Glutamatergic neuron (in vitro differentiated cells): ENCODE results near the gene MAN2B2. TPM values are rescaled to one million over a fixed set of nuclear protein-coding genes. Genes with fewer than 3 reads are reported as not detected.

Experiments used
- DNase-seq: peaks from one replicate; pipeline ENCODE4 v3.0.0; 2022
- H3K27ac Mint-ChIP-seq: one replicate; pipeline ENCODE4 v1.8.0; 2020; ENCODE audit warnings: mild to moderate bottlenecking, mixed read lengths, inconsistent platforms; ENCODE audit not compliant: unreplicated experiment
- H3K27me3 Mint-ChIP-seq: one replicate; pipeline ENCODE4 v1.8.0; 2020; ENCODE audit warnings: mild to moderate bottlenecking, moderate library complexity, mixed read lengths, inconsistent platforms; ENCODE audit not compliant: unreplicated experiment
- H3K36me3 Mint-ChIP-seq: one replicate; pipeline ENCODE4 v1.8.0; 2020; ENCODE audit warnings: mild to moderate bottlenecking, mixed read lengths, inconsistent platforms; ENCODE audit not compliant: unreplicated experiment
- H3K4me1 Mint-ChIP-seq: one replicate; pipeline ENCODE4 v1.8.0; 2020; ENCODE audit warnings: mild to moderate bottlenecking, low read depth, mixed read lengths, inconsistent platforms; ENCODE audit not compliant: unreplicated experiment
- H3K4me3 Mint-ChIP-seq: one replicate; pipeline ENCODE4 v1.8.0; 2020; ENCODE audit warnings: mild to moderate bottlenecking, mixed read lengths, inconsistent platforms; ENCODE audit not compliant: unreplicated experiment
- H3K9me3 Mint-ChIP-seq: one replicate; pipeline ENCODE4 v1.8.0; 2020; ENCODE audit warnings: mild to moderate bottlenecking, moderate library complexity, mixed read lengths, inconsistent platforms; ENCODE audit not compliant: unreplicated experiment
- total RNA-seq: library from RNA; stranded (reverse); fragmentation: NEBNext Ultra II Directional; extraction: Animal tissue kit (Norgen Biotek cat#: 25700); gene quantifications from one replicate; pipeline ENCODE4 v1.2.1, GENCODE V29; 2021; ENCODE audit not compliant: unreplicated experiment
- TF ChIP-seq, protein P1 (sequence below): fragments of 200-600 bp; sonication (generic); IDR thresholded peaks from one replicate; pipeline ENCODE4 v1.5.0; 2021; ENCODE audit not compliant: partially characterized antibody, unreplicated experiment

MAN2B2 gene
- total RNA-seq, 1 donor from 2014 or later, result 15.5 TPM

DNA sequence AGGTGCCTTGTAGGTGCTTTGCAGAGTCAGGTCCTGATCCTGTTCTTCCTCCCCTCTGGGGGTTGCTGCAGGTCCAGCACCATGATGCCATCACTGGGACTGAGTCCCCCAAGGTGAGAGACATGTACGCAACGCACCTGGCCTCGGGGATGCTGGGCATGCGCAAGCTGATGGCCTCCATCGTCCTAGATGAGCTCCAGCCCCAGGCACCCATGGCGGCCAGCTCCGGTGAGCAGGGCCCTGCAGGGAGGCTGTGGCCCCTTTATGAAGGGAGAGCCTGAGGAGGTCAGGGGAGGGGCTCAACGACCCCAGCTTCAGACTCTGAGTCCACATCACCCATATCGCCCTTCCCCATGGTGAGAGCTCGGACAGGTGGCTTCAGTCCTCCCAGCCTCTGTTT, 23.1 kb downstream of the MAN2B2 start:
- Mint-ChIP-seq H3K4me3 (no peak overlapping the region), H3K27me3 (no peaks in the 10 kb centered on the region), H3K9me3 (no peaks in the 10 kb centered on the region), H3K27ac (no peak overlapping the region), H3K4me1 (peaks cover 6% of the 10 kb centered on the region), H3K36me3 (no peaks in the 10 kb centered on the region)
- TF ChIP-seq, protein P1, sequence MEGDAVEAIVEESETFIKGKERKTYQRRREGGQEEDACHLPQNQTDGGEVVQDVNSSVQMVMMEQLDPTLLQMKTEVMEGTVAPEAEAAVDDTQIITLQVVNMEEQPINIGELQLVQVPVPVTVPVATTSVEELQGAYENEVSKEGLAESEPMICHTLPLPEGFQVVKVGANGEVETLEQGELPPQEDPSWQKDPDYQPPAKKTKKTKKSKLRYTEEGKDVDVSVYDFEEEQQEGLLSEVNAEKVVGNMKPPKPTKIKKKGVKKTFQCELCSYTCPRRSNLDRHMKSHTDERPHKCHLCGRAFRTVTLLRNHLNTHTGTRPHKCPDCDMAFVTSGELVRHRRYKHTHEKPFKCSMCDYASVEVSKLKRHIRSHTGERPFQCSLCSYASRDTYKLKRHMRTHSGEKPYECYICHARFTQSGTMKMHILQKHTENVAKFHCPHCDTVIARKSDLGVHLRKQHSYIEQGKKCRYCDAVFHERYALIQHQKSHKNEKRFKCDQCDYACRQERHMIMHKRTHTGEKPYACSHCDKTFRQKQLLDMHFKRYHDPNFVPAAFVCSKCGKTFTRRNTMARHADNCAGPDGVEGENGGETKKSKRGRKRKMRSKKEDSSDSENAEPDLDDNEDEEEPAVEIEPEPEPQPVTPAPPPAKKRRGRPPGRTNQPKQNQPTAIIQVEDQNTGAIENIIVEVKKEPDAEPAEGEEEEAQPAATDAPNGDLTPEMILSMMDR, result no peak
- DNase-seq, result no peak

DNA sequence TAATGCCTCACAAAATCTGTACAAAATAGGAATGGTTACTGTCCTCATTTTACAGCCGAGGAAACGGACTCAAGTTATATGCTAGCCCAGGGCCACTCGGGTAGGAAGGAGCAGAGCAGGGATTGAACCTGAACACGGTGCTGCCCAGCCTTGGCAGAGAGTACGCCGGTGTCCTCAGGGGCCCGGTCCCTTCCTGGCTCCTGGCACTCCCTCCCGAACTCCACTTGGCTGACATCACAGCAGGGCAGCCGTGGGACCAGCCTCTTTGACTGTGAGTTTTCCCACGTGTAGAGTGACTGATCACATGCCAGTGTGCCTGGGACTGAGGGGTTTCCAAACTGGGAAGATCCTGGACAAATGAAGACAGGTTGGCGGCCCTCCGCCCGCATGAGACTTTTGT, 23.7 kb downstream of the MAN2B2 start:
- Mint-ChIP-seq H3K9me3 (no peaks in the 10 kb centered on the region), H3K4me3 (no peak overlapping the region), H3K27ac (no peak overlapping the region), H3K36me3 (no peaks in the 10 kb centered on the region), H3K4me1 (peaks cover 6% of the 10 kb centered on the region), H3K27me3 (no peaks in the 10 kb centered on the region)
- TF ChIP-seq, protein P1, result no peak
- DNase-seq, result no peak

DNA sequence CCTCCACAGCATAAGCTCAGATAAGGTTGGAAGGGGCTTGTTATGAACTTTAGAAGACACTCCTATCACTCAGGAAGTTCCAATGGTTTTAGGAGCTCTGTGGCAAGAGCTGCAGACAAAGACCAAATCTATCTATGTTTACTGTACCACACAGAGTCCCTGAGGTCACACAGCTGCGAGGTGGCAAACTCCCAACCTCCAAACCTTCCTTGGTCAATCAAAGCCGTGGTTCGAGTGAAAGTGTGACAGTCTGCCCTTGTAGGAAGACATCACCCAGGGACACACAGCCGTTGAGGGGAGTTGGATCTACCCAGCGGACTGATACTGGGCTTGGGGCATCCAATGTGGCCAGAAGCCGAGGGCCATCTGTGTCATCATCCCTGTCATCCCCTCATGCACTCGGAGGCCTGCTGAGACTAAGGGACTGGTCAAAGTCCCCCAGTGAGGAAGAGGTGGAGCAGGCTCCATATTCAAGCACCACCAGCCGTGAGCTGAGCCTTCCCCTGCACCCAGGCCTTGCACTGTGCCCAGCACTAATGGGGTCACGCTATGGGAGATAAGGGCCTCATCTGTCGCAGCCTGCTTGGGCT, 26.8 kb downstream of the MAN2B2 start:
- Mint-ChIP-seq H3K36me3 (peaks cover 15% of the 10 kb centered on the region), H3K27me3 (peaks cover 2% of the 10 kb centered on the region), H3K27ac (no peak overlapping the region), H3K4me1 (no peaks in the 10 kb centered on the region), H3K9me3 (peaks cover 5% of the 10 kb centered on the region), H3K4me3 (no peak overlapping the region)
- TF ChIP-seq, protein P1, result no peak
- DNase-seq, result no peak

DNA sequence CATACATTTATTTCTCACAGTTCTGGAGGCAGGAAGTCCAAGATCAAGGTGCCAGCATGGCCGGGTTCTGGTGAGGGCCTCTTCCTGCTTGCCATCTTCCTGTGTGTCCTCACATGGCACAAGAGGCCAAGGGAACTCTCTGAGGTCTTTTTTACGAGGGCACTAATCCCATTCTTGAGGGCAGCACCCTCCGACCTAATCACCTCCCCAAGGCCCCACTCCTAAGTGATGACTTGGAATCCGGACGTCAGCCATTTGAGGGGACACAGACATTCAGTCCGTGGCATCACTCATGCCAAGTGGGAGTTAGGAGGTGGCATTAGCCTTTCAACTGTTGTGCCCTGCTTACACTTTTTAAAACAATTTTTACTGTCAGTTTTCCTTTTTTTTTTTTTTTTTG, 27.3 kb downstream of the MAN2B2 start:
- H3K36me3 Mint-ChIP-seq, result peaks cover 20% of the 10 kb centered on the region

DNA sequence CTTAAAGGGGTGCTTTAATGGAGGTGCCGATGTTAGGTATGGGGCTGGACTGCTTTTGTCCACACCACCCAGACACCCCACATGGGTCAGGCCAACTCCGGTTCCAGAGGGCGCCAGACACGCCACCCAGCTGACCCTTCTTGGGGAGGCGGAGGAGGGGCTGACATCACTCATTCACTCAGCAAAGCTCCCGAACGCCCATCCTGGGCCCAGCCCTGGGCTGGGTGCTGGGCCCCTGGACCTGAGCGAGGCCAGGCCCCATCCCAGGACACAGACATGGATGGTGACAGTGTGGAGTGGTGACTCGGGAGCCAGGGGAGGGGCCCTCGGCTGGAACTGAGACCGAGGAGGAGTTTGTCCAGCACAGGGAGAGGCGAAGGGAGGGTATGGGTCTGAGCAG, 28.1 kb downstream of the MAN2B2 start:
- no peak for DNase-seq
- no peak overlapping the region for H3K27ac Mint-ChIP-seq
- no peaks in the 10 kb centered on the region for H3K4me1 Mint-ChIP-seq
- peaks cover 5% of the 10 kb centered on the region for H3K9me3 Mint-ChIP-seq
- H3K4me3 Mint-ChIP-seq, result no peak overlapping the region
- TF ChIP-seq, protein P1, result no peak
- peaks cover 26% of the 10 kb centered on the region for H3K36me3 Mint-ChIP-seq
- peaks cover 4% of the 10 kb centered on the region for H3K27me3 Mint-ChIP-seq

More for the DNA sequence above, 27.3 kb downstream of the MAN2B2 start:
- Mint-ChIP-seq H3K9me3 (peaks cover 5% of the 10 kb centered on the region), H3K4me1 (no peaks in the 10 kb centered on the region), H3K4me3 (no peak overlapping the region), H3K27me3 (peaks cover 2% of the 10 kb centered on the region), H3K27ac (no peak overlapping the region)
- DNase-seq, result no peak
- TF ChIP-seq, protein P1, result no peak
